Ascending aorta (tissue), 2 donors: ENCODE measurements around the gene SLC22A23. TPM values are rescaled to one million over a fixed set of nuclear protein-coding genes. Genes with fewer than 3 reads are reported as not detected.

Experiments used
- DNase-seq, 2 donors: peaks; one replicate each; pipeline ENCODE4 v3.0.0-alpha.2; 2019; ENCODE audit warnings: low spot score in 2 of 2
- H3K27ac ChIP-seq, 2 donors: fragments of 200-600 bp; sonication (generic); one replicate each; pipeline ENCODE4 v1.5.1; 2016 to 2017; ENCODE audit warnings: mild to moderate bottlenecking in 1 of 2
- H3K27me3 ChIP-seq: fragments of 200-600 bp; sonication (generic); one replicate; pipeline ENCODE4 v1.5.1; 2017
- H3K36me3 ChIP-seq, 2 donors: fragments of 200-600 bp; sonication (generic); one replicate each; pipeline ENCODE4 v1.5.1; 2016
- H3K4me1 ChIP-seq, 2 donors: fragments of 200-600 bp; sonication (generic); one replicate each; pipeline ENCODE4 v1.5.1; 2016 to 2017; ENCODE audit warnings: mild to moderate bottlenecking in 1 of 2
- H3K4me3 ChIP-seq, 2 donors: fragments of 200-600 bp; sonication (generic); one replicate each; pipeline ENCODE4 v1.5.1; 2016 to 2017; ENCODE audit warnings: mild to moderate bottlenecking in 1 of 2
- H3K9me3 ChIP-seq, 2 donors: fragments of 200-600 bp; sonication (generic); one replicate each; pipeline ENCODE4 v1.5.1; 2016
- intact Hi-C: fragments of 100-400 bp; cut with DNase I; formaldehyde crosslinking; loops from one replicate; pipeline ENCODE4 v1.15.1; 2023
- total RNA-seq: library from RNA; depleted of rRNA; stranded (reverse); fragments of >200 nt; gene quantifications from one replicate; pipeline ENCODE4 v1.1.0, GENCODE V29; 2016
- TF ChIP-seq, protein P1 (sequence below), 3 experiments: fragments of 200-600 bp in 2 of 3; fragments of 450-650 bp in 1 of 3; sonication (generic) in 2 of 3; IDR thresholded peaks; one replicate each; pipeline ENCODE4 v1.5.1; 2016 to 2019; ENCODE audit warnings: antibody characterized with exemption in 3 of 3, mild to moderate bottlenecking in 1 of 3, moderate library complexity in 1 of 3

Gene SLC22A23
- total RNA-seq, 1 donor from 2014 or later: 42.0 TPM

GRCh38 chr6:3310051-3310448 is 146.8 kb downstream of the SLC22A23 start:
- no peaks in the 10 kb centered on the region for H3K4me1 ChIP-seq
- H3K4me3 ChIP-seq: no peak overlapping the region
- H3K36me3 ChIP-seq: no peaks in the 10 kb centered on the region
- no peak overlapping the region for H3K27ac ChIP-seq
- DNase-seq: no peak
- TF ChIP-seq, protein P1, sequence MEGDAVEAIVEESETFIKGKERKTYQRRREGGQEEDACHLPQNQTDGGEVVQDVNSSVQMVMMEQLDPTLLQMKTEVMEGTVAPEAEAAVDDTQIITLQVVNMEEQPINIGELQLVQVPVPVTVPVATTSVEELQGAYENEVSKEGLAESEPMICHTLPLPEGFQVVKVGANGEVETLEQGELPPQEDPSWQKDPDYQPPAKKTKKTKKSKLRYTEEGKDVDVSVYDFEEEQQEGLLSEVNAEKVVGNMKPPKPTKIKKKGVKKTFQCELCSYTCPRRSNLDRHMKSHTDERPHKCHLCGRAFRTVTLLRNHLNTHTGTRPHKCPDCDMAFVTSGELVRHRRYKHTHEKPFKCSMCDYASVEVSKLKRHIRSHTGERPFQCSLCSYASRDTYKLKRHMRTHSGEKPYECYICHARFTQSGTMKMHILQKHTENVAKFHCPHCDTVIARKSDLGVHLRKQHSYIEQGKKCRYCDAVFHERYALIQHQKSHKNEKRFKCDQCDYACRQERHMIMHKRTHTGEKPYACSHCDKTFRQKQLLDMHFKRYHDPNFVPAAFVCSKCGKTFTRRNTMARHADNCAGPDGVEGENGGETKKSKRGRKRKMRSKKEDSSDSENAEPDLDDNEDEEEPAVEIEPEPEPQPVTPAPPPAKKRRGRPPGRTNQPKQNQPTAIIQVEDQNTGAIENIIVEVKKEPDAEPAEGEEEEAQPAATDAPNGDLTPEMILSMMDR (IDR thresholded peaks at IDR 0.05): no peak
- H3K27me3 ChIP-seq: no peaks in the 10 kb centered on the region
- intact Hi-C loops: no loop called here
- H3K9me3 ChIP-seq: no peaks in the 10 kb centered on the region

- no peaks in the 10 kb centered on the region for H3K27me3 ChIP-seq
- no peak overlapping the region for H3K27ac ChIP-seq
- intact Hi-C loops: no loop called here
- no peaks in the 10 kb centered on the region for H3K9me3 ChIP-seq
- TF ChIP-seq, protein P1 (IDR thresholded peaks at IDR 0.05): no peak
- no peak for DNase-seq
- H3K4me1 ChIP-seq: no peaks in the 10 kb centered on the region
- no peak overlapping the region for H3K4me3 ChIP-seq
- H3K36me3 ChIP-seq: no peaks in the 10 kb centered on the region
Measured at GRCh38 chr6:3309391-3310050, 147.3 kb downstream of the SLC22A23 start.

GRCh38 chr6:3308106-3308505 is 148.7 kb downstream of the SLC22A23 start:
- Histone ChIP-seq H3K4me1 (no peaks in the 10 kb centered on the region), H3K9me3 (no peaks in the 10 kb centered on the region), H3K27me3 (no peaks in the 10 kb centered on the region), H3K36me3 (no peaks in the 10 kb centered on the region), H3K27ac (no peak overlapping the region), H3K4me3 (no peak overlapping the region)
- intact Hi-C loops: no loop called here
- TF ChIP-seq, protein P1 (IDR thresholded peaks at IDR 0.05): no peak
- DNase-seq: no peak

DNA sequence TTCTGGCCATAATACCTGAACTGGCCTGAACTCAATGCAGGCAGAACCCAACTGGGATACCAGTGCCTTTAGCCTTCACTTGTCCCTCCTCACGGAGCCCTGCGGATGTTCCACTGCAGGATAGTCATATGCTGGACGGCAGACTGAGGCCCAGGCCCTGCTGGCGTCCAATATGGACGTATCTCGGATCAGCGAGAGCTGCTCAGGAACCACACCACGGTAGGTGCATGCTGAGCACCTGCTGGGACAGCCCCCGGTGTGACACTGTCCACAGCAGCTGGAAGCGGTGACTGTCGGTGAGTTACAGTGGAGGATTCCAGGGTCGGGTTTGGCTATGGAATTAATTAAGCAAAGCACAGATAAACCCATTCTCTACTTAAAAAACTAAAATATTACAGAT is 149.4 kb downstream of the SLC22A23 start:
- Histone ChIP-seq H3K36me3 (no peaks in the 10 kb centered on the region), H3K27me3 (no peaks in the 10 kb centered on the region), H3K4me1 (no peaks in the 10 kb centered on the region), H3K4me3 (no peak overlapping the region), H3K27ac (no peak overlapping the region), H3K9me3 (no peaks in the 10 kb centered on the region)
- DNase-seq: no peak
- intact Hi-C loops: no loop called here
- TF ChIP-seq, protein P1 (IDR thresholded peaks at IDR 0.05): no peak

GRCh38 chr6:3306848-3307247 is 150.0 kb downstream of the SLC22A23 start:
- no peaks in the 10 kb centered on the region for H3K9me3 ChIP-seq
- H3K4me1 ChIP-seq: no peaks in the 10 kb centered on the region
- H3K27me3 ChIP-seq: no peaks in the 10 kb centered on the region
- TF ChIP-seq, protein P1 (IDR thresholded peaks at IDR 0.05): no peak
- H3K4me3 ChIP-seq: no peak overlapping the region
- no peak for DNase-seq
- H3K27ac ChIP-seq: no peak overlapping the region
- intact Hi-C loops: no loop called here
- no peaks in the 10 kb centered on the region for H3K36me3 ChIP-seq

- no peaks in the 10 kb centered on the region for H3K27me3 ChIP-seq
- no peaks in the 10 kb centered on the region for H3K4me1 ChIP-seq
- H3K9me3 ChIP-seq: no peaks in the 10 kb centered on the region
- no peak overlapping the region for H3K27ac ChIP-seq
- no peak for DNase-seq
- intact Hi-C loops: no loop called here
- TF ChIP-seq, protein P1 (IDR thresholded peaks at IDR 0.05): no peak
- no peak overlapping the region for H3K4me3 ChIP-seq
- no peaks in the 10 kb centered on the region for H3K36me3 ChIP-seq
Measured at GRCh38 chr6:3305831-3306230, 151.0 kb downstream of the SLC22A23 start.
